ENCODE results near the gene FZR1. TPM values are rescaled to one million over a fixed set of nuclear protein-coding genes. Genes with fewer than 3 reads are reported as not detected.

FZR1 gene
- total and polyA plus RNA-seq, 2 of the 4 experiments (the other 2 are of a cell fraction), result 21.5 to 47.8 TPM

DNA sequence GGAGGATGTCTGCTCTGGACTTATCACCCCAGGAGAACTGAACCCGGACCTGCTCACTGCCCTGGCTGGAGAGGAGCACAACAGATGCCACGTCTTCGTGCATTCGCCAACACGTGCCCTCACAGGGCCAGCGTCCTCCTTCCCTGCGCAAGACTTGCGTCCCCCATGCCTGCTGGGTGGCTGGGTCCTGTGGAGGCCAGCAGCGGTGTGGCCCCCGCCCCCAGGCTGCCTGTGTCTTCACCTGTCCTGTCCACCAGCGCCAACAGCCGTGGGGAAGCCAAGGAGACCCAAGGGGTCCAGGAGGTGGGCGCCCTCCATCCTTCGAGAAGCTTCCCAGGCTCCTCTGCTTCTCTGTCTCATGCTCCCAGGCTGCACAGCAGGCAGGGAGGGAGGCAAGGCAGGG is 29.5 kb downstream of the FZR1 start:
- H2BK5ac ChIP-seq (ENCODE audit: low read depth, low read length, poor library complexity, severe bottlenecking), result no peak overlapping the region
- peaks cover 9 to 31% of the 10 kb centered on the region in 2 experiments; a peak in 3 of 4 replicates for H3K79me1 ChIP-seq (ENCODE audit: low read depth in 1 of 2, low read length in 2 of 2)
- H3K23ac ChIP-seq (ENCODE audit: low read depth, low read length), result no peak overlapping the region
- H3K36me3 ChIP-seq (ENCODE audit: control insufficient read depth, insufficient read depth, low read length), result peaks cover 58% of the 10 kb centered on the region
- H4K91ac ChIP-seq (ENCODE audit: insufficient read depth, low read depth, low read length), result no peak overlapping the region
- H3K4me3 ChIP-seq (ENCODE audit: insufficient read depth, low read depth, low read length), result no peak overlapping the region
- in situ Hi-C loops (cut with MboI; ENCODE audit: low sequenced_read_pairs), result no loop called here
- H2AK9ac ChIP-seq (replicated peaks; ENCODE audit: low read depth, low read length, poor library complexity), result no peak overlapping the region
- H2BK120ac ChIP-seq (ENCODE audit: low read depth, low read length), result no peak overlapping the region
- no peak overlapping the region for H3K56ac ChIP-seq (ENCODE audit: extremely low read depth, insufficient read depth, low read length)
- no peak overlapping the region for H4K5ac ChIP-seq (ENCODE audit: low read depth, low read length)
- no peak overlapping the region for H4K8ac ChIP-seq (ENCODE audit: low read depth in 2 of 2, low read length in 2 of 2)
- H2BK20ac ChIP-seq (ENCODE audit: low read depth, low read length), result no peak overlapping the region
- intact Hi-C loops (cut with micrococcal nuclease), result no loop called here
- no peak overlapping the region for H3K14ac ChIP-seq (replicated peaks; ENCODE audit: low read depth, low read length)
- POLR2A ChIA-PET (ENCODE audit: unreplicated experiment), result no interaction called here
- no peaks in the 10 kb centered on the region for H3K9me3 ChIP-seq (ENCODE audit: control insufficient read depth, insufficient read depth, low read length)
- WGBS, 2 experiments (ENCODE audit: extremely low coverage in 2 of 2, insufficient read length in 1 of 2), result 94% methylated on average over 7 of the region's 14 CpGs; no CpG with 5 or more reads in 1 of the 2 experiments
- H3K27me3 ChIP-seq (ENCODE audit: control insufficient read depth, insufficient read depth, low read length), result no peaks in the 10 kb centered on the region
- H2AFZ ChIP-seq (replicated peaks; ENCODE audit: low read length, poor library complexity), result no peak overlapping the region
- H3K4ac ChIP-seq (ENCODE audit: low read depth, low read length), result no peak overlapping the region
- H3K4me2 ChIP-seq (ENCODE audit: low read depth, low read length), result no peak overlapping the region
- CTCF ChIA-PET, result no interaction called here
- H3K18ac ChIP-seq (ENCODE audit: low read depth, low read length), result no peak overlapping the region
- H3K27ac ChIP-seq (ENCODE audit: insufficient read depth, low read length), result no peak overlapping the region
- peaks cover 30% of the 10 kb centered on the region for H4K20me1 ChIP-seq (ENCODE audit: insufficient read depth, low read length)
- no peak overlapping the region for H2BK15ac ChIP-seq (ENCODE audit: low read depth, low read length)
- dilution Hi-C loops (cut with HindIII; ENCODE audit: low sequenced_read_pairs, unreplicated experiment), result no loop called here
- BruUV-seq (replicated peaks), result no TSS peak
- no peak overlapping the region for H2AK5ac ChIP-seq (ENCODE audit: low read depth, low read length)
- DNase-seq (no peak), ATAC-seq (ENCODE audit: low read depth) (no peak)
- TF ChIP-seq CEBPB (IDR thresholded peaks at IDR 0.05; ENCODE audit: low read depth, low read length), result no peak
- no peak for TF ChIP-seq NFE2L2 (IDR thresholded peaks at IDR 0.05; ENCODE audit: low read depth, low read length)
- TF ChIP-seq, protein P1, sequence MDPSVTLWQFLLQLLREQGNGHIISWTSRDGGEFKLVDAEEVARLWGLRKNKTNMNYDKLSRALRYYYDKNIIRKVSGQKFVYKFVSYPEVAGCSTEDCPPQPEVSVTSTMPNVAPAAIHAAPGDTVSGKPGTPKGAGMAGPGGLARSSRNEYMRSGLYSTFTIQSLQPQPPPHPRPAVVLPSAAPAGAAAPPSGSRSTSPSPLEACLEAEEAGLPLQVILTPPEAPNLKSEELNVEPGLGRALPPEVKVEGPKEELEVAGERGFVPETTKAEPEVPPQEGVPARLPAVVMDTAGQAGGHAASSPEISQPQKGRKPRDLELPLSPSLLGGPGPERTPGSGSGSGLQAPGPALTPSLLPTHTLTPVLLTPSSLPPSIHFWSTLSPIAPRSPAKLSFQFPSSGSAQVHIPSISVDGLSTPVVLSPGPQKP (IDR thresholded peaks at IDR 0.05; ENCODE audit: borderline replicate concordance, low read depth, low read length), result no peak
- TF ChIP-seq FOS (IDR thresholded peaks at IDR 0.05; ENCODE audit: low read depth, low read length), result no peak
- TF ChIP-seq RFX5 (IDR thresholded peaks at IDR 0.05; ENCODE audit: low read depth, low read length), result no peak
- TF ChIP-seq RAD21 (IDR thresholded peaks at IDR 0.05; ENCODE audit: low read length), result no peak
- TF ChIP-seq BHLHE40 (IDR thresholded peaks at IDR 0.05; ENCODE audit: low read depth, low read length), result no peak
- no peak for TF ChIP-seq CHD1 (IDR thresholded peaks at IDR 0.05; ENCODE audit: low read depth, low read length)
- TF ChIP-seq RCOR1 (IDR thresholded peaks at IDR 0.05; ENCODE audit: insufficient replicate concordance, low read length), result no peak
- no peak for TF ChIP-seq MAFK (IDR thresholded peaks at IDR 0.05; ENCODE audit: low read depth, low read length)
- no peak for TF ChIP-seq MAZ (IDR thresholded peaks at IDR 0.05; ENCODE audit: borderline replicate concordance, low read depth, low read length)
- TF ChIP-seq, protein P2, sequence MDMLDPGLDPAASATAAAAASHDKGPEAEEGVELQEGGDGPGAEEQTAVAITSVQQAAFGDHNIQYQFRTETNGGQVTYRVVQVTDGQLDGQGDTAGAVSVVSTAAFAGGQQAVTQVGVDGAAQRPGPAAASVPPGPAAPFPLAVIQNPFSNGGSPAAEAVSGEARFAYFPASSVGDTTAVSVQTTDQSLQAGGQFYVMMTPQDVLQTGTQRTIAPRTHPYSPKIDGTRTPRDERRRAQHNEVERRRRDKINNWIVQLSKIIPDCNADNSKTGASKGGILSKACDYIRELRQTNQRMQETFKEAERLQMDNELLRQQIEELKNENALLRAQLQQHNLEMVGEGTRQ (IDR thresholded peaks at IDR 0.05; ENCODE audit: low read depth, low read length), result no peak
- TF ChIP-seq MXI1 (IDR thresholded peaks at IDR 0.05; ENCODE audit: borderline replicate concordance, low read depth, low read length), result no peak
- no peak for TF ChIP-seq POLR2A (IDR thresholded peaks at IDR 0.05; ENCODE audit: low read depth, low read length)
- TF ChIP-seq, protein P3, sequence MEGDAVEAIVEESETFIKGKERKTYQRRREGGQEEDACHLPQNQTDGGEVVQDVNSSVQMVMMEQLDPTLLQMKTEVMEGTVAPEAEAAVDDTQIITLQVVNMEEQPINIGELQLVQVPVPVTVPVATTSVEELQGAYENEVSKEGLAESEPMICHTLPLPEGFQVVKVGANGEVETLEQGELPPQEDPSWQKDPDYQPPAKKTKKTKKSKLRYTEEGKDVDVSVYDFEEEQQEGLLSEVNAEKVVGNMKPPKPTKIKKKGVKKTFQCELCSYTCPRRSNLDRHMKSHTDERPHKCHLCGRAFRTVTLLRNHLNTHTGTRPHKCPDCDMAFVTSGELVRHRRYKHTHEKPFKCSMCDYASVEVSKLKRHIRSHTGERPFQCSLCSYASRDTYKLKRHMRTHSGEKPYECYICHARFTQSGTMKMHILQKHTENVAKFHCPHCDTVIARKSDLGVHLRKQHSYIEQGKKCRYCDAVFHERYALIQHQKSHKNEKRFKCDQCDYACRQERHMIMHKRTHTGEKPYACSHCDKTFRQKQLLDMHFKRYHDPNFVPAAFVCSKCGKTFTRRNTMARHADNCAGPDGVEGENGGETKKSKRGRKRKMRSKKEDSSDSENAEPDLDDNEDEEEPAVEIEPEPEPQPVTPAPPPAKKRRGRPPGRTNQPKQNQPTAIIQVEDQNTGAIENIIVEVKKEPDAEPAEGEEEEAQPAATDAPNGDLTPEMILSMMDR (conservative IDR thresholded peaks at IDR 0.05; ENCODE audit: low read depth, low read length), result no peak
- TF ChIP-seq SMC3 (IDR thresholded peaks at IDR 0.05; ENCODE audit: low read depth, low read length), result no peak
- no peaks in the 10 kb centered on the region for H3K4me1 ChIP-seq (ENCODE audit: control insufficient read depth, insufficient read depth, low read length)
- no peak overlapping the region for H3K9ac ChIP-seq (ENCODE audit: low read depth, low read length)
- H3K9me1 ChIP-seq (ENCODE audit: insufficient read depth, low read length), result 0 out of 2 replicates have a peak, but pooled peaks cover under 1% of the 10 kb centered on the region

Data from IMR-90 (cell line).